Endodermal cell (in vitro differentiated cells): Measurements from ENCODE around the gene MEFV. TPM values are rescaled to one million over a fixed set of nuclear protein-coding genes. Genes with fewer than 3 reads are reported as not detected.
"Not testable (repeated sequence)": the region's sequence is repeated elsewhere in the genome, so short reads cannot be mapped to it uniquely, and the experiment has no call there.

Experiments used
- DNase-seq: peaks from one replicate; pipeline ENCODE4 v3.0.0-alpha.2; 2017
- H3K27ac ChIP-seq: 2 replicates; pipeline ENCODE4 v1.5.1; 2013; ENCODE audit warnings: mild to moderate bottlenecking, low read depth, low read length, moderate library complexity
- H3K27me3 ChIP-seq: 2 replicates; pipeline ENCODE4 v1.6.1; 2013; ENCODE audit warnings: mild to moderate bottlenecking, low read length, moderate library complexity; ENCODE audit not compliant: insufficient read depth, control insufficient read depth, poor library complexity, severe bottlenecking
- H3K36me3 ChIP-seq: 2 replicates; pipeline ENCODE4 v1.7.0; 2013; ENCODE audit warnings: mild to moderate bottlenecking, low read length, moderate library complexity; ENCODE audit not compliant: control insufficient read depth, insufficient read depth
- H3K4me1 ChIP-seq: one replicate; pipeline ENCODE4 v1.7.0; 2013; ENCODE audit warnings: low read length; ENCODE audit not compliant: control insufficient read depth, insufficient read depth
- H3K4me3 ChIP-seq: 2 replicates; pipeline ENCODE4 v1.5.1; 2013; ENCODE audit warnings: mild to moderate bottlenecking, low read length, moderate library complexity
- H3K9ac ChIP-seq: 2 replicates; pipeline ENCODE4 v1.6.1; 2013; ENCODE audit warnings: mild to moderate bottlenecking, low read length, moderate library complexity; ENCODE audit not compliant: poor library complexity, severe bottlenecking; ENCODE audit errors: extremely low read depth
- H3K9me3 ChIP-seq: 2 replicates; pipeline ENCODE4 v1.6.1; 2013; ENCODE audit warnings: mild to moderate bottlenecking, low read length, moderate library complexity; ENCODE audit not compliant: control insufficient read depth
- H3K27ac Mint-ChIP-seq: 2 replicates; pipeline ENCODE4 v1.8.0; 2020; ENCODE audit warnings: mixed read lengths
- H3K27me3 Mint-ChIP-seq: 2 replicates; pipeline ENCODE4 v1.8.0; 2021; ENCODE audit warnings: mild to moderate bottlenecking, mixed read lengths; ENCODE audit not compliant: insufficient read depth
- H3K36me3 Mint-ChIP-seq: 2 replicates; pipeline ENCODE4 v1.8.0; 2020; ENCODE audit warnings: low read depth, mixed read lengths
- H3K4me1 Mint-ChIP-seq: 2 replicates; pipeline ENCODE4 v1.8.0; 2020; ENCODE audit warnings: mixed read lengths
- H3K4me3 Mint-ChIP-seq: 2 replicates; pipeline ENCODE4 v1.8.0; 2020; ENCODE audit warnings: mild to moderate bottlenecking, moderate library complexity, mixed read lengths
- H3K9me3 Mint-ChIP-seq: 2 replicates; pipeline ENCODE4 v1.8.0; 2020; ENCODE audit warnings: mild to moderate bottlenecking, mixed read lengths
- WGBS, 2 experiments: methylation state at CpG; one replicate each; pipeline versions ENCODE4 v1.1.5 to v1.1.7; 2013; ENCODE audit warnings: missing lambda C conversion rate in 2 of 2, mixed read lengths in 1 of 2; ENCODE audit not compliant: insufficient coverage in 1 of 2, insufficient read length in 1 of 2; 5-methylcytosine and 5-hydroxymethylcytosine counted together
- total RNA-seq, 2 donors: library from RNA; stranded (reverse); fragmentation: NEBNext Ultra II Directional in 1 of 2; extraction: Animal tissue kit (Norgen Biotek cat#: 25700) in 1 of 2; gene quantifications; 2 replicates in 1 of 2; 3 replicates in 1 of 2; pipeline ENCODE4 v1.2.1, GENCODE V29; 2021
- TF ChIP-seq, protein P1 (sequence below): fragments of 200-600 bp; sonication (generic); conservative IDR thresholded peaks from 2 replicates; pipeline ENCODE4 v1.5.0; 2021; ENCODE audit warnings: antibody characterized with exemption, mild to moderate bottlenecking

MEFV gene
- total RNA-seq, 2 donors from 2014 or later = not detected

DNA sequence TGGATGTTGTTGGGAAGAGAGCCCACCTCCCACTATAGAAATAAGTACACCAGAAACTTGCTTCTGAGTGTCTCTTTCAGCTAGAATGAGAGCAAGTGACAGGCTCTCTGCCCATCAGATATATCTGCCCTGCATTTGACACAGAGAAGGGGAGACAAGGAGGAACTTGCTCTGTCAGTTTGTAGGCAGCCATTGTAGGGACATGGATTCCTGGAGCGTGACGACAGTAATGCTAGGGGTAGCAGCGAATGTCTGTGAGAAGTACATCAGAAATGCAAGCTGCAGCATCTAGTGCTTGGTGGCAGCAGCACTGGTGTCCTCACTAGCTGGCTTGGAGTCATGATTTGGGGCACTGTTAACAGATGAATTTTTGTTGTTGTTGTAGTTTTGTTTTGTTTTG, 44.4 kb downstream of the MEFV start:
- H3K9ac ChIP-seq = no peak overlapping the region
- no peak overlapping the region for H3K27ac ChIP-seq
- TF ChIP-seq, protein P1, sequence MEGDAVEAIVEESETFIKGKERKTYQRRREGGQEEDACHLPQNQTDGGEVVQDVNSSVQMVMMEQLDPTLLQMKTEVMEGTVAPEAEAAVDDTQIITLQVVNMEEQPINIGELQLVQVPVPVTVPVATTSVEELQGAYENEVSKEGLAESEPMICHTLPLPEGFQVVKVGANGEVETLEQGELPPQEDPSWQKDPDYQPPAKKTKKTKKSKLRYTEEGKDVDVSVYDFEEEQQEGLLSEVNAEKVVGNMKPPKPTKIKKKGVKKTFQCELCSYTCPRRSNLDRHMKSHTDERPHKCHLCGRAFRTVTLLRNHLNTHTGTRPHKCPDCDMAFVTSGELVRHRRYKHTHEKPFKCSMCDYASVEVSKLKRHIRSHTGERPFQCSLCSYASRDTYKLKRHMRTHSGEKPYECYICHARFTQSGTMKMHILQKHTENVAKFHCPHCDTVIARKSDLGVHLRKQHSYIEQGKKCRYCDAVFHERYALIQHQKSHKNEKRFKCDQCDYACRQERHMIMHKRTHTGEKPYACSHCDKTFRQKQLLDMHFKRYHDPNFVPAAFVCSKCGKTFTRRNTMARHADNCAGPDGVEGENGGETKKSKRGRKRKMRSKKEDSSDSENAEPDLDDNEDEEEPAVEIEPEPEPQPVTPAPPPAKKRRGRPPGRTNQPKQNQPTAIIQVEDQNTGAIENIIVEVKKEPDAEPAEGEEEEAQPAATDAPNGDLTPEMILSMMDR = no peak
- Mint-ChIP-seq H3K27ac (no peak overlapping the region), H3K27me3 (peaks cover 33% of the 10 kb centered on the region), H3K4me1 (no peaks in the 10 kb centered on the region), H3K36me3 (peaks cover 2% of the 10 kb centered on the region), H3K4me3 (no peak overlapping the region), H3K9me3 (peaks cover 63% of the 10 kb centered on the region)
- H3K27me3 ChIP-seq = peaks cover 5% of the 10 kb centered on the region
- no peak overlapping the region for H3K4me3 ChIP-seq
- H3K4me1 ChIP-seq = no peaks in the 10 kb centered on the region
- peaks cover 12% of the 10 kb centered on the region for H3K9me3 ChIP-seq
- no peak for DNase-seq
- no peaks in the 10 kb centered on the region for H3K36me3 ChIP-seq
- WGBS, 2 experiments = 57 to 84% methylated on average over 3 of the region's 3 CpGs

DNA sequence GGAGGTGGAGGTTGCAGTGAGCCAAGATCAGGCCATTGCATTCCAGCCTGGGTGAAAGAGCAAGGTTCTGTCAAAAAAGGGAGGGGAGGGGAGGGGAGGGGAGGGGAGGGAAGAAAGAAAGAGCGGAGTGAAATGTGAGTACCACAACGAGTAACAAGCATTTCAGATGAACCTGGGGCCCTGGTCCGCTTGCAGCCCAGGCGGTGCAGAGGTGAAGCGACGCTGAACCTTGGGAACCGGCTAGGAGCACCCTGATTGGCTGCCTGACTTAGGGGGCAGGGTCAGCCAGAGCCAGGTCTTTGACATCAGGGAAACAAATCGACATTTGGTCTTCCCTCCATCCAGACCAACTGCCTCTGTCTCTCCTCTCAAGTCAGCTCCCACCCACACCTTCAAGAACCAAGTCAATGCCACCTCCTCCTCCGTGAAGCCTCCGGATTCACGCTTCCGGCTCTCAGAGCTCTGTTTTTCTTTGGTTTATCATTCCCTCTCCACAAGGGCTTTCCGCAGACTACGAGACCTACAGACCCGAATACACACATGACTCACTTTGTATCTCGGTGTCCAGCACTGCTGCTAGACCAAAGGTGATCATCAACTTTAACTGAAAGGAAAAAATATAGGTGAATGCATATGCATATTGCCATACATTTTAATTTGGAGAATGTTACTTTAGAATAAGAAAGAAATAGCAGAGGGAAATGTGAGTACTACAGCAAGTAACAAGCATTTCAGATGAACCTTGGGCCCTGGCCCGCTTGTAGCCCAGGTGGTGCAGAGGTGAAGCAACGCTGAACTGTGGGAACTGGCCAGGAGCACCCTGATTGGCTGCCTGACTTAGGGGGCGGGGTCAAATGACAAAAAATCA, 49.1 kb downstream of the MEFV start:
- H3K27me3 ChIP-seq = no peaks in the 10 kb centered on the region
- H3K9ac ChIP-seq = no peak overlapping the region
- no peak overlapping the region for H3K27ac ChIP-seq
- H3K36me3 ChIP-seq = no peaks in the 10 kb centered on the region
- peaks cover 76% of the 10 kb centered on the region for H3K9me3 Mint-ChIP-seq
- no peak overlapping the region for H3K27ac Mint-ChIP-seq
- no peak overlapping the region for H3K4me3 ChIP-seq
- no peaks in the 10 kb centered on the region for H3K4me1 Mint-ChIP-seq
- no peak for DNase-seq
- H3K4me1 ChIP-seq = no peaks in the 10 kb centered on the region
- TF ChIP-seq, protein P1 = no peak
- H3K9me3 ChIP-seq = peaks cover 24% of the 10 kb centered on the region
- peaks cover 2% of the 10 kb centered on the region for H3K36me3 Mint-ChIP-seq
- 59 to 71% methylated on average over 16 to 19 of the region's 19 CpGs for WGBS, 2 experiments
- peaks cover 25% of the 10 kb centered on the region for H3K27me3 Mint-ChIP-seq
- no peak overlapping the region for H3K4me3 Mint-ChIP-seq

DNA sequence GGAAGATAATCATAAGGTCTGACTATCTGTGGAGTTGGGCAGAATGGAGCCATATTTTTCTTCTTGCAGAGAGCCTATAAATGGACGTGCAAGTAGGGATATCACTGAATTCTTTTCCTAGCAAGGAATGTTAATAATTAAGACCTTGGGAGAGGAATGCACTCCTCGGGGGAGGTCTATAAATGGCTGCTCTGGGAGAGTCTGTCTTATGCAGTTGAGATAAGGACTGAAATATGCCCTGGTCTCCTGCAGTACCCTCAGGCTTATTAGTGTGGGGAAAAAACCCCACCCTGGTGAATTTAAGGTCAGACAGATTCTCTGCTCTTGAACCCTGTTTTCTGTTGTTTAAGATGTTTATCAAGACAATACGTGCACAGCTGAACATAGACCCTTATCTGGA, 50.5 kb downstream of the MEFV start:
- H3K36me3 Mint-ChIP-seq, H3K4me3 Mint-ChIP-seq, H3K36me3 ChIP-seq, H3K4me1 Mint-ChIP-seq, H3K27ac Mint-ChIP-seq, H3K9ac ChIP-seq, H3K4me1 ChIP-seq, H3K4me3 ChIP-seq, DNase-seq, H3K27ac ChIP-seq: not testable (repeated sequence)
- Histone ChIP-seq H3K9me3 (peaks cover 19% of the 10 kb centered on the region), H3K27me3 (peaks cover 14% of the 10 kb centered on the region)
- peaks cover 65% of the 10 kb centered on the region for H3K9me3 Mint-ChIP-seq
- WGBS, 2 experiments = 63 to 82% methylated on average over 2 to 3 of the region's 3 CpGs
- H3K27me3 Mint-ChIP-seq = peaks cover 32% of the 10 kb centered on the region
